H9 (cell line): ENCODE results near the gene POMGNT1. TPM values are rescaled to one million over a fixed set of nuclear protein-coding genes. Genes with fewer than 3 reads are reported as not detected.

ENCODE experiments used
- DNase-seq: peaks from one replicate; pipeline ENCODE4 v3.0.0-alpha.2; 2017
- H2AFZ ChIP-seq: one replicate; pipeline ENCODE4 v1.6.1; 2013; ENCODE audit warnings: mild to moderate bottlenecking, low read length, control low read depth, moderate library complexity
- H2AK5ac ChIP-seq: 2 replicates; pipeline ENCODE4 v1.6.1; 2013; ENCODE audit warnings: low read length, control low read depth, mixed read lengths; ENCODE audit not compliant: insufficient read length
- H2BK120ac ChIP-seq: one replicate; pipeline ENCODE4 v1.6.1; 2013; ENCODE audit warnings: low read depth, mild to moderate bottlenecking, low read length, control low read depth, inconsistent platforms; ENCODE audit not compliant: poor library complexity, severe bottlenecking
- H2BK12ac ChIP-seq: 2 replicates; pipeline ENCODE4 v1.6.1; 2013; ENCODE audit warnings: low read length, control low read depth, mixed read lengths, low read depth; ENCODE audit not compliant: insufficient read length
- H2BK15ac ChIP-seq: 2 replicates; pipeline ENCODE4 v1.6.1; 2013; ENCODE audit warnings: low read depth, low read length, control low read depth
- H2BK20ac ChIP-seq: one replicate; pipeline ENCODE4 v1.6.1; 2013; ENCODE audit warnings: low read depth, mild to moderate bottlenecking, low read length, control low read depth, inconsistent platforms; ENCODE audit not compliant: poor library complexity, severe bottlenecking
- H2BK5ac ChIP-seq: 2 replicates; pipeline ENCODE4 v1.6.1; 2013; ENCODE audit warnings: low read length, control low read depth, mixed read lengths; ENCODE audit not compliant: insufficient read length
- H3K14ac ChIP-seq: 2 replicates; pipeline ENCODE4 v1.6.1; 2013; ENCODE audit warnings: low read length, control low read depth; ENCODE audit not compliant: insufficient read depth
- H3K18ac ChIP-seq: 2 replicates; pipeline ENCODE4 v1.6.1; 2013; ENCODE audit warnings: low read depth, mild to moderate bottlenecking, mixed read lengths, low read length, control low read depth; ENCODE audit not compliant: insufficient read length
- H3K23ac ChIP-seq: 2 replicates; pipeline ENCODE4 v1.6.1; 2013; ENCODE audit warnings: low read length, control low read depth, mixed read lengths, low read depth; ENCODE audit not compliant: insufficient read length
- H3K23me2 ChIP-seq: 2 replicates; pipeline ENCODE4 v1.6.1; 2013; ENCODE audit warnings: low read depth, mild to moderate bottlenecking, mixed read lengths, low read length, control low read depth; ENCODE audit not compliant: insufficient read length, poor library complexity, severe bottlenecking
- H3K27ac ChIP-seq: 2 replicates; pipeline ENCODE4 v1.5.1; 2013; ENCODE audit warnings: low read length, control low read depth, mixed read lengths, low read depth; ENCODE audit not compliant: insufficient read length
- H3K27me3 ChIP-seq: 2 replicates; pipeline ENCODE4 v1.6.1; 2013; ENCODE audit warnings: low read length, control low read depth, inconsistent platforms; ENCODE audit not compliant: insufficient read depth
- H3K4ac ChIP-seq: 2 replicates; pipeline ENCODE4 v1.6.1; 2013; ENCODE audit warnings: low read depth, mild to moderate bottlenecking, control low read depth, inconsistent platforms, low read length, moderate library complexity
- H3K4me1 ChIP-seq: 2 replicates; pipeline ENCODE4 v1.6.1; 2013; ENCODE audit warnings: low read length, control low read depth, inconsistent platforms; ENCODE audit not compliant: insufficient read depth
- H3K4me2 ChIP-seq: 2 replicates; pipeline ENCODE4 v1.6.1; 2013; ENCODE audit warnings: low read length, control low read depth, mixed read lengths; ENCODE audit not compliant: insufficient read length, insufficient read depth
- H3K56ac ChIP-seq: 2 replicates; pipeline ENCODE4 v1.6.1; 2013; ENCODE audit warnings: low read depth, mild to moderate bottlenecking, mixed read lengths, low read length, control low read depth; ENCODE audit not compliant: insufficient read length
- H3K79me1 ChIP-seq: 2 replicates; pipeline ENCODE4 v1.6.1; 2013; ENCODE audit warnings: low read depth, mild to moderate bottlenecking, moderate library complexity, low read length, control low read depth, inconsistent platforms; ENCODE audit not compliant: insufficient read depth, poor library complexity, severe bottlenecking
- H3K79me2 ChIP-seq: 2 replicates; pipeline ENCODE4 v1.6.1; 2013; ENCODE audit warnings: low read length, control low read depth, inconsistent platforms; ENCODE audit not compliant: insufficient read depth
- H3K9ac ChIP-seq: 2 replicates; pipeline ENCODE4 v1.6.1; 2013; ENCODE audit warnings: low read length, control low read depth, mixed read lengths; ENCODE audit not compliant: insufficient read length; ENCODE audit errors: extremely low read depth
- H3K9me3 ChIP-seq: one replicate; pipeline ENCODE4 v1.6.1; 2013; ENCODE audit warnings: low read depth, low read length, inconsistent platforms; ENCODE audit not compliant: control insufficient read depth
- H3T11ph ChIP-seq: one replicate; pipeline ENCODE4 v1.6.1; 2013; ENCODE audit warnings: mild to moderate bottlenecking, low read length, control low read depth, inconsistent platforms
- H4K20me1 ChIP-seq: one replicate; pipeline ENCODE4 v1.6.1; 2013; ENCODE audit not compliant: control insufficient read depth, insufficient read length, insufficient read depth
- H4K5ac ChIP-seq: 2 replicates; pipeline ENCODE4 v1.6.1; 2013; ENCODE audit warnings: low read depth, mild to moderate bottlenecking, mixed read lengths, low read length, control low read depth; ENCODE audit not compliant: insufficient read length
- H4K8ac ChIP-seq: replicated peaks from 2 replicates; pipeline ENCODE4 v1.6.1; 2013; ENCODE audit warnings: low read length, control low read depth, mixed read lengths, low read depth; ENCODE audit not compliant: insufficient read length
- H4K91ac ChIP-seq: 2 replicates; pipeline ENCODE4 v1.6.1; 2013; ENCODE audit warnings: low read depth, mild to moderate bottlenecking, moderate library complexity, mixed read lengths, low read length, control low read depth; ENCODE audit not compliant: insufficient read length
- H3K27ac Mint-ChIP-seq, 3 experiments: 2 replicates in 2 of 3; 3 replicates in 1 of 3; pipeline ENCODE4 v1.8.0; 2020 to 2021; ENCODE audit warnings: mixed read lengths in 3 of 3, mild to moderate bottlenecking in 1 of 3, moderate library complexity in 1 of 3
- H3K27me3 Mint-ChIP-seq: 2 replicates; pipeline ENCODE4 v1.8.0; 2021; ENCODE audit warnings: low read depth, mild to moderate bottlenecking, moderate library complexity, mixed read lengths
- H3K36me3 Mint-ChIP-seq, 3 experiments: 2 replicates in 2 of 3; 3 replicates in 1 of 3; pipeline ENCODE4 v1.8.0; 2020 to 2021; ENCODE audit warnings: low read depth in 3 of 3, mixed read lengths in 3 of 3; ENCODE audit not compliant: insufficient read depth in 1 of 3
- H3K4me1 Mint-ChIP-seq, 2 experiments: 2 replicates each; pipeline ENCODE4 v1.8.0; 2020; ENCODE audit warnings: mixed read lengths in 2 of 2
- H3K4me3 Mint-ChIP-seq, 2 experiments: 2 replicates in 1 of 2; 3 replicates in 1 of 2; pipeline ENCODE4 v1.8.0; 2020 to 2021; ENCODE audit warnings: mild to moderate bottlenecking in 2 of 2, mixed read lengths in 2 of 2, moderate library complexity in 1 of 2
- H3K9me3 Mint-ChIP-seq, 2 experiments: 2 replicates in 1 of 2; 3 replicates in 1 of 2; pipeline ENCODE4 v1.8.0; 2020; ENCODE audit warnings: mild to moderate bottlenecking in 2 of 2, mixed read lengths in 2 of 2, moderate library complexity in 1 of 2
- CTCF ChIP-seq: fragments of 200-600 bp; sonication (generic); conservative IDR thresholded peaks from 3 replicates; pipeline ENCODE4 v1.8.0; 2021; ENCODE audit warnings: antibody characterized with exemption, mild to moderate bottlenecking
- WGBS: extraction: QIAGEN DNeasy Blood & Tissue Kit; methylation state at CpG from one replicate; pipeline ENCODE4 v1.1.7; 2013; ENCODE audit warnings: missing lambda C conversion rate, low lambda C conversion rate, mixed read lengths; ENCODE audit not compliant: insufficient read length; ENCODE audit errors: extremely low coverage; 5-methylcytosine and 5-hydroxymethylcytosine counted together
- total RNA-seq: library from RNA; stranded (reverse); gene quantifications from 2 replicates; pipeline ENCODE4 v1.2.1, GENCODE V29; 2021

Gene POMGNT1
- total RNA-seq, 1 experiment from 2014 or later, result 62.6 TPM

- Mint-ChIP-seq H3K4me3 (peak overlapping the region in 1 of 2 experiments; percentile 46; a peak in 2 of 5 replicates), H3K9me3 (no peaks in the 10 kb centered on the region)
Measured at GRCh38 chr1:46205141-46205540, 6.9 kb upstream of the POMGNT1 start.

More at GRCh38 chr1:46205141-46205540, 6.9 kb upstream of the POMGNT1 start:
- Histone ChIP-seq H2BK120ac (no peak overlapping the region), H2AK5ac (no peak overlapping the region), H3K4me2 (no peak overlapping the region), H3T11ph (no peak overlapping the region), H4K20me1 (no peaks in the 10 kb centered on the region), H3K9me3 (no peaks in the 10 kb centered on the region), H3K23ac (no peak overlapping the region), H3K4ac (no peak overlapping the region), H4K8ac (no peak overlapping the region), H2AFZ (no peak overlapping the region), H2BK15ac (no peak overlapping the region), H3K79me2 (no peaks in the 10 kb centered on the region), H3K14ac (no peak overlapping the region), H3K9ac (no peak overlapping the region), H3K23me2 (peaks cover 15% of the 10 kb centered on the region), H4K91ac (no peak overlapping the region), H3K56ac (no peak overlapping the region), H2BK20ac (no peak overlapping the region), H3K4me1 (no peaks in the 10 kb centered on the region), H2BK12ac (no peak overlapping the region), H3K27me3 (no peaks in the 10 kb centered on the region), H4K5ac (no peak overlapping the region), H3K79me1 (no peaks in the 10 kb centered on the region), H2BK5ac (no peak overlapping the region), H3K27ac (no peak overlapping the region), H3K18ac (no peak overlapping the region)
- Mint-ChIP-seq H3K27me3 (peaks cover 2% of the 10 kb centered on the region), H3K36me3 (peaks cover 0 to 2% (median 2%) of the 10 kb centered on the region in 3 experiments; a peak in 3 of 7 replicates), H3K27ac (no peak overlapping the region), H3K4me1 (peaks cover 18 to 25% of the 10 kb centered on the region in 2 experiments)
- no peak for DNase-seq
- WGBS, result no CpG with 5 or more reads among the region's 3 CpGs
- no peak for TF ChIP-seq CTCF
